Skeletal muscle tissue (tissue), 4 donors: ENCODE results near the gene WNT7A. TPM values are rescaled to one million over a fixed set of nuclear protein-coding genes. Genes with fewer than 3 reads are reported as not detected.
A peak's percentile ranks its signal among the peaks of the same experiment; 100 is the strongest.
"Not testable (repeated sequence)": the region's sequence is repeated elsewhere in the genome, so short reads cannot be mapped to it uniquely, and the experiment has no call there.

ENCODE experiments used
- H3K27ac ChIP-seq: one replicate; pipeline ENCODE4 v1.7.0; 2013; ENCODE audit warnings: mild to moderate bottlenecking, low read depth, low read length, inconsistent platforms
- H3K27me3 ChIP-seq, 3 donors: one replicate each; pipeline ENCODE4 v1.7.0; 2013; ENCODE audit warnings: low read length in 3 of 3; ENCODE audit not compliant: control insufficient read depth in 3 of 3, insufficient read depth in 3 of 3
- H3K36me3 ChIP-seq, 3 donors: one replicate each; pipeline ENCODE4 v1.7.0; 2013; ENCODE audit warnings: low read length in 3 of 3; ENCODE audit not compliant: control insufficient read depth in 3 of 3, insufficient read depth in 3 of 3
- H3K4me1 ChIP-seq, 3 donors: one replicate each; pipeline ENCODE4 v1.7.0; 2013; ENCODE audit warnings: low read length in 3 of 3, mild to moderate bottlenecking in 3 of 3; ENCODE audit not compliant: control insufficient read depth in 3 of 3, insufficient read depth in 3 of 3
- H3K4me3 ChIP-seq, 3 donors: one replicate each; pipeline ENCODE4 v1.7.0; 2013; ENCODE audit warnings: low read length in 3 of 3
- H3K9ac ChIP-seq, 3 donors: one replicate each; pipeline ENCODE4 v1.7.0; 2013; ENCODE audit warnings: low read length in 3 of 3, mild to moderate bottlenecking in 3 of 3, moderate library complexity in 2 of 3, low read depth in 1 of 3
- H3K9me3 ChIP-seq, 3 donors: one replicate each; pipeline ENCODE4 v1.7.0; 2013; ENCODE audit warnings: low read length in 3 of 3; ENCODE audit not compliant: control insufficient read depth in 3 of 3
- total RNA-seq: library from RNA; depleted of rRNA; stranded (reverse); fragments of >200 nt; gene quantifications from one replicate; pipeline ENCODE4 v1.2.3, GENCODE V29; 2014
- donor health status: Osteomylitis.

Gene WNT7A
- not detected for total RNA-seq

- no peaks in the 10 kb centered on the region for H3K36me3 ChIP-seq
- H3K9me3 ChIP-seq: peaks cover 0 to 2% (median 0%) of the 10 kb centered on the region in 3 donors
- no peak within 1 kb of the TSS for H3K9ac ChIP-seq
- peaks cover 13 to 23% (median 14%) of the 10 kb centered on the region in 3 donors for H3K4me1 ChIP-seq
- H3K4me3 ChIP-seq: peak within 1 kb of the TSS in 2 of 3 donors; percentile 20 to 29
- H3K27ac ChIP-seq: no peak within 1 kb of the TSS
- H3K27me3 ChIP-seq: peaks cover 73 to 78% (median 77%) of the 10 kb centered on the region in 3 donors
Observed at GRCh38 chr3:13879946-13880810, at the start of gene WNT7A. Gene WNT7A, minus strand, starts transcription at chr3:13880071. Its CDS starts 255 bp downstream, at chr3:13879816.

DNA sequence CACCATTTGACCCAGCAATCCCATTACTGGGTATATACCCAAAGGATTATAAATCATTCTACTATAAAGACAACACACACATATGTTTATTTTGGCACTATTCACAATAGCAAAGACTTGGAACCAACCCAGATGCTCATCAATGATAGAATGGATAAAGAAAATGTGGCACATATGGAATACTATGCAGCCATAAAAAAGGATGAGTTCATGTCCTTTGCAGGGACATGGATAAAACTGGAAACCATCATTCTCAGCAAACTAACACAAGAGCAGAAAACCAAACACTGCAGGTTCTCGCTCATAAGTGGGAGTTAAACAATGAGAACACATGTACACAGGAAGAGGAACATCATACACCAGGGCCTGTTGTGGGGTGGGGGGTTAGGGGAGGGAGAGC lies 48.9 kb upstream of the WNT7A start:
- not testable (repeated sequence) for H3K9me3 ChIP-seq, H3K9ac ChIP-seq, H3K4me3 ChIP-seq, H3K4me1 ChIP-seq, H3K27ac ChIP-seq, H3K36me3 ChIP-seq
- peaks cover 0 to 18% (median 5%) of the 10 kb centered on the region in 3 donors for H3K27me3 ChIP-seq

GRCh38 chr3:13927295-13927694 lies 47.4 kb upstream of the WNT7A start:
- peaks cover 0 to 10% (median 3%) of the 10 kb centered on the region in 3 donors for H3K27me3 ChIP-seq
- H3K4me3 ChIP-seq: no peak overlapping the region
- no peaks in the 10 kb centered on the region for H3K36me3 ChIP-seq
- H3K4me1 ChIP-seq: peaks cover 0 to under 1% (median 0%) of the 10 kb centered on the region in 3 donors
- no peak overlapping the region for H3K27ac ChIP-seq
- H3K9me3 ChIP-seq: peaks cover 0 to 2% (median 0%) of the 10 kb centered on the region in 3 donors
- no peak overlapping the region for H3K9ac ChIP-seq

DNA sequence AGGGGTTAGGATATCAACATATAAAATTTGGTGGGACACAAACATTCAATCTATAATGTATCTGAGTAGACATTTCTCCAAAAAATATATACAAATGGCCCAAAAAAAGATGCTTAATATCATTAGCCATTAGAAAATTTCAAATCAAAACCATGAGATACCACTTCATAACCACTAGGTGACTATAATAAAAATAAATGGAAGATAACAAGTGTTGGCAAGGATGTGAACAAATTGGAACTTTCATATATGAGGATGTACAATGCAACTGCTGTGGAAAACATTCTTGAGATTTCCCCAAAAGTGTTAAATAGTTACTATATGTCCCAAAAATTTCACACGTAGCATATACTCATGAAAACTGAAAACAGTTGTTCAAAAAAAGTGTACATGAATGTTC lies 36.5 kb upstream of the WNT7A start:
- Histone ChIP-seq H3K4me3 (no peak overlapping the region), H3K9ac (no peak overlapping the region), H3K27ac (no peak overlapping the region), H3K27me3 (no peaks in the 10 kb centered on the region), H3K36me3 (no peaks in the 10 kb centered on the region), H3K9me3 (peaks cover 0 to 12% (median 2%) of the 10 kb centered on the region in 3 donors), H3K4me1 (no peaks in the 10 kb centered on the region)

GRCh38 chr3:13902648-13903238 lies 22.9 kb upstream of the WNT7A start:
- Histone ChIP-seq H3K27ac (no peak overlapping the region), H3K4me1 (no peaks in the 10 kb centered on the region), H3K9ac (no peak overlapping the region), H3K27me3 (peaks cover 0 to 3% (median 2%) of the 10 kb centered on the region in 3 donors), H3K9me3 (peaks cover 7 to 37% (median 16%) of the 10 kb centered on the region in 3 donors), H3K36me3 (peaks cover 0 to 5% (median 0%) of the 10 kb centered on the region in 3 donors), H3K4me3 (no peak overlapping the region)

- H3K9ac ChIP-seq: no peak overlapping the region
- H3K9me3 ChIP-seq: peaks cover 6 to 35% (median 16%) of the 10 kb centered on the region in 3 donors
- no peak overlapping the region for H3K27ac ChIP-seq
- H3K4me3 ChIP-seq: no peak overlapping the region
- H3K36me3 ChIP-seq: peaks cover 0 to 5% (median 0%) of the 10 kb centered on the region in 3 donors
- H3K27me3 ChIP-seq: peaks cover 0 to 5% (median 2%) of the 10 kb centered on the region in 3 donors
- H3K4me1 ChIP-seq: no peaks in the 10 kb centered on the region
Observed at GRCh38 chr3:13901935-13902584, 22.2 kb upstream of the WNT7A start.

DNA sequence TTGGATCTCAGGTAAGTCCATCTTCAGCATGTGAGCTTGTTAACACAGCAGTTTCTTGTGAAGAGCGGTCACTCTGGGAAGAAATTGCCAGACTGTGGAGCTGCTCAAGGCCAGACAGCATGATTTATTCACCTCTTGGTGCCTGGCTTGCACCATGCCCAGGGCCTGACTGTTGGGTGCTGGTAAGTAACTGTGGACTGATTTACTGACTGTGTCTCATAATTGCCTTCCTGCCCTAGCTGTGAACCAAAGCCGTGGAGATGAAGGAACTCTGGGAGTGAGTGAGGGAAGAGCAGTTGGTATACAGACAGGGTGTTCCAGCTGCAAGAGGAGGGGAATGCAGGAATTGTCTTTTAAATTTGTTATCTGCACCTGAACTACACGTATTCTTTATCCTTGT lies 18.5 kb upstream of the WNT7A start:
- H3K27ac ChIP-seq: no peak overlapping the region
- H3K9ac ChIP-seq: no peak overlapping the region
- H3K9me3 ChIP-seq: peaks cover 0 to 17% (median 10%) of the 10 kb centered on the region in 3 donors
- no peak overlapping the region for H3K4me3 ChIP-seq
- H3K4me1 ChIP-seq: peaks cover 15 to 21% (median 17%) of the 10 kb centered on the region in 3 donors
- peaks cover 0 to 9% (median 7%) of the 10 kb centered on the region in 3 donors for H3K27me3 ChIP-seq
- no peaks in the 10 kb centered on the region for H3K36me3 ChIP-seq

DNA sequence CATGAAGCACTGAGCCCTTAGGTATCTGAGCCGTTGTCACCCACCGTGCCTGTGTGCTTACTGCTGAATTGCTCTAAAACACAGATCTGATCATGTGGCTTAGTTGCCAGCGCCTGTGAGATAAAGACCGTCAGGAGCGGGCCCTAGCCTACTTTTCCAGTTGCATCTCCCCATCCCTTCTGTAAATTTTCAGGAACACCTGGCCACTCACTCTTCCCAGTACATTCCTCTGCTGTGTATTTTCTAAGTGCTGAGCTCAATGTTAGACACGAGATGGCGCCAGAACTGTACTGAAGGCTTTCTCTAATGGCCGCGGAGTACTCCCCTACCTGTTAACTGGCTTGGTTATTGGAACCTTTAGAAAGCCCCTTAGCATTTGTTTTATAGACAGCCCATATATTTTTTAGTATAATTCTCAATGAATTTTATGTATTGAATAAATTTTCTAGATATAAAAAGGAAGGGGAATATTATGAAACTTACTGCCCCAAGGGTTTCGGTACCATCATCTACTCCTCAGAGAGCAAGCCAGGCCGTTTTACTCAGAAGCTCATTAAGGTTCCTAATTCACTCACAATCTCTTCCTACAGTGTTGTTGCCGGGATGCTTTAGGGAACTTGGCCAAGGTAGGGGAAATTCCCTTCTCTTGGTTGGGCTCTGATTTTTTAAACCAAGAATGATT lies 16.7 kb upstream of the WNT7A start:
- Histone ChIP-seq H3K4me3 (peak overlapping the region; percentile 70 to 77 (median 74)), H3K36me3 (no peaks in the 10 kb centered on the region), H3K4me1 (peaks cover 15 to 21% (median 17%) of the 10 kb centered on the region in 3 donors), H3K27ac (no peak overlapping the region), H3K9ac (peak overlapping the region; percentile 54 to 85 (median 79)), H3K27me3 (peaks cover 0 to 9% (median 7%) of the 10 kb centered on the region in 3 donors), H3K9me3 (peaks cover 0 to 8% (median 0%) of the 10 kb centered on the region in 3 donors)
